K562 (cell line): ENCODE data around the gene CSF1. TPM values are rescaled to one million over a fixed set of nuclear protein-coding genes. Genes with fewer than 3 reads are reported as not detected.

Experiments used
- ATAC-seq: fragments of 200-7000 bp; cut with Tn5 transposase; 3 replicates; pipeline ENCODE4 v1.9.1; 2020; ENCODE audit warnings: moderate library complexity
- BruUV-seq: library from RNA; stranded (reverse); fragments of 400-500 nt; replicated peaks from 2 replicates; lab custom pipeline; 2021; lab: Mats Ljungman, UMichigan
- CTCF ChIA-PET: fragments of 300-600 bp; formaldehyde crosslinking; extraction: SDS; loops from one replicate; lab custom pipeline; 2021; ENCODE audit warnings: low intra/inter-chr PET ratio; lab: Yijun Ruan, JAX
- POLR2A ChIA-PET: fragments of 300-600, 350-650 bp; sonication (Branson Sonifier 250); formaldehyde crosslinking; extraction: SDS; loops from one replicate; lab custom pipeline; 2021; ENCODE audit warnings: antibody characterized with exemption, inconsistent platforms; lab: Yijun Ruan, JAX
- DNase-seq, 4 experiments: peaks; one replicate each; pipeline versions ENCODE4 v3.0.0 to v3.0.0-alpha.2; 2011 to 2018; ENCODE audit warnings: low spot score in 3 of 4, mixed read lengths in 3 of 4; ENCODE audit errors: extremely low read depth in 1 of 4
- FAIRE-seq: peaks from 2 replicates; lab custom pipeline; 2011; peaks lifted over from hg19 to GRCh38; lab: Jason Lieb, UNC
- H2AFZ ChIP-seq: 2 replicates; pipeline ENCODE4 v1.6.0; 2011; ENCODE audit warnings: low read depth, low read length, control low read depth, inconsistent platforms
- H3K27ac ChIP-seq: fragments of 200-600 bp; 3 replicates; pipeline ENCODE4 v1.8.0; 2011; ENCODE audit warnings: low read depth, mild to moderate bottlenecking, control low read depth, inconsistent platforms, low read length, moderate library complexity, mixed read lengths; ENCODE audit errors: extremely low read depth
- H3K27me3 ChIP-seq, 2 experiments: fragments of 300-600 bp in 1 of 2; 2 replicates in 1 of 2; 3 replicates in 1 of 2; pipeline versions ENCODE4 v1.6.0 to v1.8.0; 2011; ENCODE audit warnings: inconsistent platforms in 2 of 2, low read length in 2 of 2, mild to moderate bottlenecking in 1 of 2, mixed read lengths in 1 of 2, moderate library complexity in 1 of 2; ENCODE audit not compliant: control insufficient read depth in 2 of 2, insufficient read depth in 2 of 2
- H3K36me3 ChIP-seq: fragments of 300-600 bp; 3 replicates; pipeline ENCODE4 v1.8.0; 2011; ENCODE audit warnings: mild to moderate bottlenecking, low read length, inconsistent platforms; ENCODE audit not compliant: control insufficient read depth, insufficient read depth
- H3K4me1 ChIP-seq, 2 experiments: fragments of 200-600 bp in 1 of 2; replicated peaks in 1 of 2; 2 replicates in 1 of 2; 3 replicates in 1 of 2; pipeline versions ENCODE4 v1.5.1 to v1.8.0; 2011; ENCODE audit warnings: inconsistent platforms in 2 of 2, low read length in 2 of 2, mild to moderate bottlenecking in 1 of 2, mixed read lengths in 1 of 2, moderate library complexity in 1 of 2; ENCODE audit not compliant: control insufficient read depth in 2 of 2, insufficient read depth in 2 of 2
- H3K4me2 ChIP-seq: 2 replicates; pipeline ENCODE4 v1.6.1; 2011; ENCODE audit warnings: low read length, control low read depth, inconsistent platforms, mixed read lengths; ENCODE audit not compliant: insufficient read depth
- H3K4me3 ChIP-seq: fragments of 200-600 bp; sonication (generic), shearing (Covaris generic); 2 replicates; pipeline ENCODE4 v1.5.1; 2016; ENCODE audit warnings: control low read depth, inconsistent platforms
- H3K79me2 ChIP-seq: fragments of 200-600 bp; 3 replicates; pipeline ENCODE4 v1.8.0; 2011; ENCODE audit warnings: low read length, inconsistent platforms; ENCODE audit not compliant: control insufficient read depth, insufficient read depth
- H3K9ac ChIP-seq, 2 experiments: 2 replicates each; pipeline versions ENCODE4 v1.6.0 to v1.6.1; 2011; ENCODE audit warnings: low read depth in 2 of 2, low read length in 2 of 2, control low read depth in 1 of 2, inconsistent platforms in 1 of 2, mild to moderate bottlenecking in 1 of 2, mixed read lengths in 1 of 2; ENCODE audit not compliant: insufficient read depth in 1 of 2
- H3K9me1 ChIP-seq: one replicate; pipeline ENCODE4 v1.6.0; 2011; ENCODE audit warnings: inconsistent platforms, mild to moderate bottlenecking, low read length, moderate library complexity; ENCODE audit not compliant: control insufficient read depth, insufficient read depth
- H3K9me3 ChIP-seq: replicated peaks from 2 replicates; pipeline ENCODE4 v1.5.1; 2011; ENCODE audit warnings: low read depth, low read length, inconsistent platforms; ENCODE audit not compliant: control insufficient read depth, insufficient read depth
- H4K20me1 ChIP-seq: replicated peaks from 2 replicates; pipeline ENCODE4 v1.6.1; 2011; ENCODE audit warnings: low read length, inconsistent platforms, mixed read lengths; ENCODE audit not compliant: control insufficient read depth, insufficient read depth
- ETV1 ChIP-seq: fragments of 450-650 bp; conservative IDR thresholded peaks from 2 replicates; pipeline ENCODE4 v1.6.1; 2016; ENCODE audit warnings: missing genetic modification characterization, control low read depth, low read depth, missing compliant biosample characterization
- FOXP1 ChIP-seq: sonication (generic); formaldehyde crosslinking; IDR thresholded peaks from 2 replicates; pipeline ENCODE4 v1.8.0; 2022; ENCODE audit warnings: mild to moderate bottlenecking, missing genetic modification reagents
- MED1 ChIP-seq: sonication (generic); formaldehyde crosslinking; IDR thresholded peaks from 2 replicates; pipeline ENCODE4 v1.8.1; 2023; ENCODE audit warnings: missing genetic modification reagents, borderline replicate concordance
- NBN ChIP-seq: fragments of 450-650 bp; IDR thresholded peaks from 2 replicates; pipeline ENCODE4 v1.6.1; 2016; ENCODE audit warnings: low read depth, mild to moderate bottlenecking
- RBM17 ChIP-seq: fragments of 200-400 bp; formaldehyde crosslinking; IDR thresholded peaks from 2 replicates; pipeline ENCODE4 v1.6.1; 2017; ENCODE audit warnings: low read depth, mild to moderate bottlenecking, low read length, borderline replicate concordance
- RBM25 ChIP-seq: fragments of 200-400 bp; formaldehyde crosslinking; IDR thresholded peaks from 2 replicates; pipeline ENCODE4 v1.6.1; 2018; ENCODE audit warnings: low read length, low read depth, moderate library complexity; ENCODE audit not compliant: severe bottlenecking
- SNAPC5 ChIP-seq: fragments of 250-450 bp; sonication (Bioruptor Pico); IDR thresholded peaks from 2 replicates; pipeline ENCODE4 v1.8.0; 2021; ENCODE audit warnings: moderate library complexity, mild to moderate bottlenecking, inconsistent platforms
- WGBS: fragments of 100-300 bp; shearing (Covaris generic); methylation state at CpG from one replicate; pipeline ENCODE4 v1.1.6; 2016; ENCODE audit warnings: low coverage, mixed read lengths; ENCODE audit not compliant: insufficient coverage; ENCODE audit errors: missing lambda C conversion rate; 5-methylcytosine and 5-hydroxymethylcytosine counted together
- in situ Hi-C: fragments of 300-500 bp; cut with MboI; formaldehyde crosslinking; loops from 4 replicates; pipeline ENCODE4 v1.15.0; 2018; ENCODE audit warnings: inconsistent platforms, mixed read lengths
- intact Hi-C: fragments of 100-400 bp; cut with micrococcal nuclease; formaldehyde crosslinking; loops from 2 replicates; pipeline ENCODE4 v1.14.2; 2022
- polyA plus RNA-seq, 8 experiments: library from polyadenylated mRNA; depleted of rRNA in 4 of 8; stranded (reverse) in 5 of 8; unstranded in 3 of 8; fragments of >200 nt; fragmentation: Nextera tagmentation in 2 of 8; fragmentation: Illumina TruSeq in 1 of 8; extraction: Ambion mirVana in 2 of 8; extraction: Trizol in 1 of 8; gene quantifications; 2 replicates each; pipeline versions ENCODE4 v1.2.1 to v1.2.3, GENCODE V29; 2011 to 2014; ENCODE audit warnings: inconsistent platforms in 1 of 8, missing spikeins in 1 of 8
- total RNA-seq, 7 experiments: library from RNA; depleted of rRNA in 6 of 7; stranded (reverse); fragments of >200 nt in 6 of 7; fragmentation: Illumina TruSeq in 2 of 7; extraction: Trizol in 2 of 7; gene quantifications; 2 replicates each; pipeline versions ENCODE4 v1.2.1 to v1.2.3, GENCODE V29; 2011 to 2021; ENCODE audit warnings: low replicate concordance in 1 of 7

Gene CSF1
- total and polyA plus RNA-seq, 9 of the 15 experiments (the other 6 are each of a cell fraction or from before 2014, with no cell fraction given), result 0.18 to 11.8 (median 2.8) TPM

GRCh38 chr1:109925159-109925990, 14.7 kb downstream of the CSF1 start:
- H3K4me2 ChIP-seq, result no peak overlapping the region
- no peaks in the 10 kb centered on the region for H4K20me1 ChIP-seq
- WGBS, result 64% methylated on average over 8 of the region's 8 CpGs
- no peak overlapping the region for H2AFZ ChIP-seq
- ATAC-seq, result no peak
- in situ Hi-C loops (no loop called here), intact Hi-C loops (no loop called here)
- CTCF ChIA-PET, result no interaction called here
- H3K9me1 ChIP-seq, result no peaks in the 10 kb centered on the region
- no peak for FAIRE-seq
- peaks cover 73% of the 10 kb centered on the region; the same call in 2 of the 3 replicates for H3K36me3 ChIP-seq
- no peak overlapping the region for H3K27ac ChIP-seq
- no peak overlapping the region for H3K9ac ChIP-seq
- DNase-seq, result no peak
- H3K4me3 ChIP-seq, result no peak overlapping the region
- H3K27me3 ChIP-seq, result no peaks in the 10 kb centered on the region
- TF ChIP-seq ETV1 (tag) (no peak), FOXP1 (CRISPR knock-in tag) (no peak), SNAPC5 (CRISPR knock-in tag) (no peak), NBN (no peak), RBM17 (no peak), MED1 (no peak), RBM25 (no peak)
- TF ChIP-seq, all 486 proteins: peak for 0
- Histone ChIP-seq H3K9me3 (peaks cover 3% of the 10 kb centered on the region; the same call in 1 of the 2 replicates), H3K4me1 (peaks cover under 1 to 35% of the 10 kb centered on the region in 2 experiments; a peak in 3 of 5 replicates), H3K79me2 (no peaks in the 10 kb centered on the region)
- POLR2A ChIA-PET, result interaction anchor here (0.5 to 1.6 kb wide), 7 partner anchors 9 to 827 kb away, joined by 3 to 6 read pairs (median 3); no protein-coding TSS in a partner anchor
- no TSS peak for BruUV-seq
